GM19023 (cell line): ENCODE data around the gene PIGV.
A peak's percentile ranks its signal among the peaks of the same experiment; 100 is the strongest.
"Not testable (repeated sequence)": the region's sequence is repeated elsewhere in the genome, so short reads cannot be mapped to it uniquely, and the experiment has no call there.

Experiments
- ATAC-seq: cut with Tn5 transposase; IDR thresholded peaks from one replicate; pipeline ENCODE4 v1.9.1; 2021; ENCODE audit warnings: mild to moderate bottlenecking, moderate library complexity; ENCODE audit not compliant: unreplicated experiment

The PIGV gene

GRCh38 chr1:26831059-26831458 lies 43.3 kb downstream of the PIGV start:
- ATAC-seq = no peak

- ATAC-seq = no peak
Measured at GRCh38 chr1:26831546-26832248, 43.9 kb downstream of the PIGV start.

GRCh38 chr1:26832249-26832960 lies 44.7 kb downstream of the PIGV start:
- no peak for ATAC-seq

GRCh38 chr1:26833432-26834405 lies 46.0 kb downstream of the PIGV start:
- ATAC-seq = peak; percentile 86

GRCh38 chr1:26837665-26838064 lies 49.9 kb downstream of the PIGV start:
- not testable (repeated sequence) for ATAC-seq

- ATAC-seq = peak; percentile 95
Measured at GRCh38 chr1:26838474-26839338, 51.0 kb downstream of the PIGV start.

- ATAC-seq = no peak
Measured at GRCh38 chr1:26839339-26839722, 51.6 kb downstream of the PIGV start.

- no peak for ATAC-seq
Measured at GRCh38 chr1:26839779-26840178, 52.0 kb downstream of the PIGV start.

GRCh38 chr1:26844424-26845196 lies 56.9 kb downstream of the PIGV start:
- ATAC-seq = no peak

GRCh38 chr1:26847826-26848225 lies 60.1 kb downstream of the PIGV start:
- ATAC-seq = not testable (repeated sequence)
